ENCODE results near the gene GALK1. TPM values are rescaled to one million over a fixed set of nuclear protein-coding genes. Genes with fewer than 3 reads are reported as not detected.

GALK1 gene
- total and polyA plus RNA-seq, 2 experiments from 2014 or later = 63.7 to 161 TPM

DNA sequence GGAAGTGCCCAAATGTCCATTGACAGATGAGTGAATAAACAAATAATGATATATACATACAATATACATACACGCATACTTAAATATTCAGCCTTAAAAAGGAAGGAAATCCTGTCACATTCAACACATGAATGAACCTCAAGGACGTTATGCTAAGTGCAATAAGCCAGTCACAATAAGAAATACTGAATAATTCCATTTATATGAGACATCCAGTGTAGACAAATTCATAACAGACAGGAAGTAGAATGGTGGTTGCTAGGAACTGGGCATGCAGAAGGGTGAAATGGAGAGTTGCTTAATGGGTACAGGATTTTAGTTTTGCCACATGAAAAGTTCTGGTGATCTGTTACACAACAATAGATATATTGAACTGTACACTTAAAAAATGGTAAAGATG is 52.5 kb downstream of the GALK1 start:
- Histone ChIP-seq H3K9me3 (ENCODE audit: low read depth) (no peaks in the 10 kb centered on the region), H3K4me3 (no peak overlapping the region), H3K27me3 (no peaks in the 10 kb centered on the region), H3K36me3 (replicated peaks; ENCODE audit: insufficient read depth, low read depth) (no peaks in the 10 kb centered on the region), H3K4me1 (ENCODE audit: insufficient read depth) (no peaks in the 10 kb centered on the region), H2AFZ (no peak overlapping the region), H3K9me2 (replicated peaks; ENCODE audit: insufficient read depth) (no peaks in the 10 kb centered on the region), H4K20me1 (ENCODE audit: insufficient read depth, poor library complexity, severe bottlenecking) (no peaks in the 10 kb centered on the region), H3K4me2 (no peak overlapping the region), H3K79me2 (no peaks in the 10 kb centered on the region), H3K27ac (no peak overlapping the region)
- DNase-seq (ENCODE audit: low spot score) = no peak
- TF ChIP-seq EZH2phosphoT487 (IDR thresholded peaks at IDR 0.05; ENCODE audit: low read depth, severe bottlenecking, unreplicated experiment) (no peak), CTCF (IDR thresholded peaks at IDR 0.05; ENCODE audit: poor library complexity) (no peak), EZH2 (IDR thresholded peaks at IDR 0.05; ENCODE audit: borderline replicate concordance) (no peak)
- WGBS (ENCODE audit: low lambda C conversion rate, missing lambda C conversion rate) = 89% methylated on average over 2 of the region's 2 CpGs

Small RNA genes within 50 kb of the gene (microRNA-seq; reads per million reads assigned to microRNA genes)
- gene MIR4738 = not detected

Other genes with a start within 250 kb of the GALK1 start
- 5.3 and 9.8 TPM in 2 replicates for gene CASKIN2, start 249.7 kb downstream of the GALK1 start, total RNA-seq
- 14.5 and 16.2 TPM in 2 replicates for gene CASKIN2, start 249.7 kb downstream of the GALK1 start, polyA plus RNA-seq
- gene TSEN54, start 248.7 kb downstream of the GALK1 start, total RNA-seq = 30.4 and 42.5 TPM in 2 replicates
- 46.3 and 52.3 TPM in 2 replicates for gene TSEN54, start 248.7 kb downstream of the GALK1 start, polyA plus RNA-seq
- 60.9 and 81.8 TPM in 2 replicates for gene LLGL2, start 239.5 kb downstream of the GALK1 start, total RNA-seq
- 154 and 194 TPM in 2 replicates for gene LLGL2, start 239.5 kb downstream of the GALK1 start, polyA plus RNA-seq
- 99.8 and 153 TPM in 2 replicates for gene MYO15B, start 177.4 kb downstream of the GALK1 start, total RNA-seq
- 124 and 132 TPM in 2 replicates for gene MYO15B, start 177.4 kb downstream of the GALK1 start, polyA plus RNA-seq
- 4.1 and 4.5 TPM in 2 replicates for gene SMIM5, start 131.8 kb downstream of the GALK1 start, total RNA-seq
- 6.8 and 7.7 TPM in 2 replicates for gene SMIM5, start 131.8 kb downstream of the GALK1 start, polyA plus RNA-seq
- 11.8 and 23.1 TPM in 2 replicates for gene RECQL5, start 98.0 kb downstream of the GALK1 start, total RNA-seq
- gene RECQL5, start 98.0 kb downstream of the GALK1 start, polyA plus RNA-seq = 44.4 and 79.6 TPM in 2 replicates
- 59.3 and 67.5 TPM in 2 replicates for gene SAP30BP, start 97.9 kb downstream of the GALK1 start, total RNA-seq
- gene SAP30BP, start 97.9 kb downstream of the GALK1 start, polyA plus RNA-seq = 89.9 and 110 TPM in 2 replicates
- gene ITGB4, start 43.7 kb downstream of the GALK1 start, total RNA-seq = 11.5 and 15.7 TPM in 2 replicates
- gene ITGB4, start 43.7 kb downstream of the GALK1 start, polyA plus RNA-seq = 19.4 and 23.5 TPM in 2 replicates
- 26.7 and 30.9 TPM in 2 replicates for gene UNK, start 19.6 kb upstream of the GALK1 start, total RNA-seq
- 22.3 and 28.2 TPM in 2 replicates for gene UNK, start 19.6 kb upstream of the GALK1 start, polyA plus RNA-seq
- gene UNC13D, start 79.2 kb upstream of the GALK1 start, total RNA-seq = 2.2 and 4.3 TPM in 2 replicates
- 8.8 and 10.1 TPM in 2 replicates for gene UNC13D, start 79.2 kb upstream of the GALK1 start, polyA plus RNA-seq
- gene WBP2, start 90.1 kb upstream of the GALK1 start, total RNA-seq = 22.8 and 29.0 TPM in 2 replicates
- gene WBP2, start 90.1 kb upstream of the GALK1 start, polyA plus RNA-seq = 129 and 143 TPM in 2 replicates
- gene TRIM47, start 113.4 kb upstream of the GALK1 start, total RNA-seq = 13.0 and 15.5 TPM in 2 replicates
- 36.9 and 42.9 TPM in 2 replicates for gene TRIM47, start 113.4 kb upstream of the GALK1 start, polyA plus RNA-seq
- gene TRIM65, start 131.8 kb upstream of the GALK1 start, total RNA-seq = 10.9 and 12.5 TPM in 2 replicates
- gene TRIM65, start 131.8 kb upstream of the GALK1 start, polyA plus RNA-seq = 10.7 and 16.8 TPM in 2 replicates
- 40.4 and 50.2 TPM in 2 replicates for gene MRPL38, start 139.7 kb upstream of the GALK1 start, total RNA-seq
- gene MRPL38, start 139.7 kb upstream of the GALK1 start, polyA plus RNA-seq = 124 and 134 TPM in 2 replicates
- 3.0 and 6.1 TPM in 2 replicates for gene FBF1, start 175.8 kb upstream of the GALK1 start, total RNA-seq
- 9.7 and 11.0 TPM in 2 replicates for gene FBF1, start 175.8 kb upstream of the GALK1 start, polyA plus RNA-seq
- gene ACOX1, start 214.0 kb upstream of the GALK1 start, total RNA-seq = 89.5 and 93.6 TPM in 2 replicates
- 35.5 and 36.0 TPM in 2 replicates for gene ACOX1, start 214.0 kb upstream of the GALK1 start, polyA plus RNA-seq
- 13.3 and 22.8 TPM in 2 replicates for gene TEN1, start 214.0 kb upstream of the GALK1 start, total RNA-seq
- gene TEN1, start 214.0 kb upstream of the GALK1 start, polyA plus RNA-seq = 29.4 and 29.9 TPM in 2 replicates
- gene CDK3, start 235.7 kb upstream of the GALK1 start, total RNA-seq = 0.88 and 7.8 TPM in 2 replicates
- gene CDK3, start 235.7 kb upstream of the GALK1 start, polyA plus RNA-seq = 10.6 and 16.6 TPM in 2 replicates